ENCODE measurements around the gene HLA-DPB1.

Gene HLA-DPB1

GRCh38 chr6:33075568-33076405 lies at the start of gene HLA-DPB1:
Gene HLA-DPB1, plus strand, starts transcription at chr6:33075990. Its CDS starts 52 bp downstream, at chr6:33076042.
- H3K4me3 ChIP-seq (ENCODE audit: low read depth, low read length) = peak within 1 kb of the TSS; percentile 75
- TF ChIP-seq CTCF (IDR thresholded peaks at IDR 0.05; ENCODE audit: borderline replicate concordance, insufficient read depth, low read depth, low read length) = no peak

GRCh38 chr6:33028220-33028849 lies 47.5 kb upstream of the HLA-DPB1 start:
- TF ChIP-seq CTCF (IDR thresholded peaks at IDR 0.05; ENCODE audit: borderline replicate concordance, insufficient read depth, low read depth, low read length) = no peak
- no peak overlapping the region for H3K4me3 ChIP-seq (ENCODE audit: low read depth, low read length)

GRCh38 chr6:33029328-33030184 lies 46.2 kb upstream of the HLA-DPB1 start:
- H3K4me3 ChIP-seq (ENCODE audit: low read depth, low read length) = peak overlapping the region; percentile 36

GRCh38 chr6:33030245-33030644 lies 45.5 kb upstream of the HLA-DPB1 start:
- TF ChIP-seq CTCF (IDR thresholded peaks at IDR 0.05; ENCODE audit: borderline replicate concordance, insufficient read depth, low read depth, low read length) = no peak
- H3K4me3 ChIP-seq (ENCODE audit: low read depth, low read length) = no peak overlapping the region

More at GRCh38 chr6:33029328-33030184, 46.2 kb upstream of the HLA-DPB1 start:
- no peak for TF ChIP-seq CTCF (IDR thresholded peaks at IDR 0.05; ENCODE audit: borderline replicate concordance, insufficient read depth, low read depth, low read length)

GRCh38 chr6:33034554-33034953 lies 41.2 kb upstream of the HLA-DPB1 start:
- TF ChIP-seq CTCF (IDR thresholded peaks at IDR 0.05; ENCODE audit: borderline replicate concordance, insufficient read depth, low read depth, low read length) = no peak
- H3K4me3 ChIP-seq (ENCODE audit: low read depth, low read length) = no peak overlapping the region

GRCh38 chr6:33036535-33036934 lies 39.3 kb upstream of the HLA-DPB1 start:
- H3K4me3 ChIP-seq (ENCODE audit: low read depth, low read length) = no peak overlapping the region
- TF ChIP-seq CTCF (IDR thresholded peaks at IDR 0.05; ENCODE audit: borderline replicate concordance, insufficient read depth, low read depth, low read length) = no peak

Data from GM12875 (cell line).